Measurements from ENCODE around the gene PALM.

PALM gene

DNA sequence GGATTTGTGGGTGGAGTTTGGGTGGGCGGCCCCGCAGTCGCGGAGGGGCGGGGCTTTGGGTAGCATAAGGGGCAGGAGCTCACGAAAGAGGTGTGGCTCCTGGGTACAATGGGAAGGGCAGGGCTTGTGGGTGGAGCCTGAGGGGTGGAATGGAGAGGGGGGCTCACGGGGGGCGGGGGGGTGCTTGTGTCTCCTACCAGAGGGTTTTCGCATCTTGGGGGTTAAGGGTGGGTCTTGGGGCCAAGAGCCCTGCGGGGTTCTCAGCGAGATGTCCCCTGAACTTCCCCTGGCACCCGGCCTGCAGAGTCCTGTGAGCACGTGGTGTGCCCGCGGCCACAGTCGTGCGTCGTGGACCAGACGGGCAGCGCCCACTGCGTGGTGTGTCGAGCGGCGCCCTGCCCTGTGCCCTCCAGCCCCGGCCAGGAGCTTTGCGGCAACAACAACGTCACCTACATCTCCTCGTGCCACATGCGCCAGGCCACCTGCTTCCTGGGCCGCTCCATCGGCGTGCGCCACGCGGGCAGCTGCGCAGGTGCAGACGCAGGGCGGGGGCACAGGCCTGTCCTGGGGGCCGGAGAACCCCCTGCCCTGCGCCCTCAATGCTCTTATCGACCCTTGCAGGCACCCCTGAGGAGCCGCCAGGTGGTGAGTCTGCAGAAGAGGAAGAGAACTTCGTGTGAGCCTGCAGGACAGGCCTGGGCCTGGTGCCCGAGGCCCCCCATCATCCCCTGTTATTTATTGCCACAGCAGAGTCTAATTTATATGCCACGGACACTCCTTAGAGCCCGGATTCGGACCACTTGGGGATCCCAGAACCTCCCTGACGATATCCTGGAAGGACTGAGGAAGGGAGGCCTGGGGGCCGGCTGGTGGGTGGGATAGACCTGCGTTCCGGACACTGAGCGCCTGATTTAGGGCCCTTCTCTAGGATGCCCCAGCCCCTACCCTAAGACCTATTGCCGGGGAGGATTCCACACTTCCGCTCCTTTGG, 27.4 kb upstream of the PALM start:
- TF ChIP-seq, protein P1, sequence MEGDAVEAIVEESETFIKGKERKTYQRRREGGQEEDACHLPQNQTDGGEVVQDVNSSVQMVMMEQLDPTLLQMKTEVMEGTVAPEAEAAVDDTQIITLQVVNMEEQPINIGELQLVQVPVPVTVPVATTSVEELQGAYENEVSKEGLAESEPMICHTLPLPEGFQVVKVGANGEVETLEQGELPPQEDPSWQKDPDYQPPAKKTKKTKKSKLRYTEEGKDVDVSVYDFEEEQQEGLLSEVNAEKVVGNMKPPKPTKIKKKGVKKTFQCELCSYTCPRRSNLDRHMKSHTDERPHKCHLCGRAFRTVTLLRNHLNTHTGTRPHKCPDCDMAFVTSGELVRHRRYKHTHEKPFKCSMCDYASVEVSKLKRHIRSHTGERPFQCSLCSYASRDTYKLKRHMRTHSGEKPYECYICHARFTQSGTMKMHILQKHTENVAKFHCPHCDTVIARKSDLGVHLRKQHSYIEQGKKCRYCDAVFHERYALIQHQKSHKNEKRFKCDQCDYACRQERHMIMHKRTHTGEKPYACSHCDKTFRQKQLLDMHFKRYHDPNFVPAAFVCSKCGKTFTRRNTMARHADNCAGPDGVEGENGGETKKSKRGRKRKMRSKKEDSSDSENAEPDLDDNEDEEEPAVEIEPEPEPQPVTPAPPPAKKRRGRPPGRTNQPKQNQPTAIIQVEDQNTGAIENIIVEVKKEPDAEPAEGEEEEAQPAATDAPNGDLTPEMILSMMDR (conservative IDR thresholded peaks at IDR 0.05): no peak
- no peak for TF ChIP-seq ZFX (IDR thresholded peaks at IDR 0.05)
- peak overlapping the region; percentile 91 for H3K27ac ChIP-seq

DNA sequence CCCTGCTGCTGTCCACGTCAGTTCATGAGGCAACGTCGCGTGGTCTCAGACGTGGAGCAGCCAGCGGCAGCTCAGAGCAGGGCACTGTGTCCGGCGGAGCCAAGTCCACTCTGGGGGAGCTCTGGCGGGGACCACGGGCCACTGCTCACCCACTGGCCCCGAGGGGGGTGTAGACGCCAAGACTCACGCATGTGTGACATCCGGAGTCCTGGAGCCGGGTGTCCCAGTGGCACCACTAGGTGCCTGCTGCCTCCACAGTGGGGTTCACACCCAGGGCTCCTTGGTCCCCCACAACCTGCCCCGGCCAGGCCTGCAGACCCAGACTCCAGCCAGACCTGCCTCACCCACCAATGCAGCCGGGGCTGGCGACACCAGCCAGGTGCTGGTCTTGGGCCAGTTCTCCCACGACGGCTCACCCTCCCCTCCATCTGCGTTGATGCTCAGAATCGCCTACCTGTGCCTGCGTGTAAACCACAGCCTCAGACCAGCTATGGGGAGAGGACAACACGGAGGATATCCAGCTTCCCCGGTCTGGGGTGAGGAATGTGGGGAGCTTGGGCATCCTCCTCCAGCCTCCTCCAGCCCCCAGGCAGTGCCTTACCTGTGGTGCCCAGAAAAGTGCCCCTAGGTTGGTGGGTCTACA, 25.9 kb upstream of the PALM start:
- TF ChIP-seq, protein P1 (conservative IDR thresholded peaks at IDR 0.05): no peak
- no peak for TF ChIP-seq ZFX (IDR thresholded peaks at IDR 0.05)
- H3K27ac ChIP-seq: no peak overlapping the region

DNA sequence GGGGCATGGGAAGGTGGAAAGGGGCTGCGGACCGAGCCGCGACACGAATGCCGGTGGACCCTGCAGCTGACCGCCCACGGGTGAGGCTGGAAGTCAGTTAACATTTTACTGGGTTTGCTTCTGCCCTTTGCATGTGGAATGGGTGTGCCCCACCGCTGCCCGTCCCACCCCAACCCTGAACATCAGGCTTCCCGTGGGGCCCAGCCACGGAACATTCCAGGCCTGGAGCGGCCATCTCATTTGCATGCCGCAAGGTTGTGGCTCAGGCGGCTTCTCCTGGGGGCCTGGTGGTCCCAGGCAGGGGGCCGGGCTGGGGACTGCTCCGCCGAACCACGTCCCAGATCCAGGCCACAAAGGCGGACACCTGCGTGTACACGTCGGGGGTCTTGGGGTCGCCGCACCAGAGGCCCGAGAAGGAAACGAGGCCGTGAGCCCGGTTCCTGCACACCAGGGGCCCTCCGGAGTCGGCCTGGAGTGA, 23.2 kb upstream of the PALM start:
- TF ChIP-seq ZFX (IDR thresholded peaks at IDR 0.05): no peak
- TF ChIP-seq, protein P1 (conservative IDR thresholded peaks at IDR 0.05): no peak
- H3K27ac ChIP-seq: no peak overlapping the region

DNA sequence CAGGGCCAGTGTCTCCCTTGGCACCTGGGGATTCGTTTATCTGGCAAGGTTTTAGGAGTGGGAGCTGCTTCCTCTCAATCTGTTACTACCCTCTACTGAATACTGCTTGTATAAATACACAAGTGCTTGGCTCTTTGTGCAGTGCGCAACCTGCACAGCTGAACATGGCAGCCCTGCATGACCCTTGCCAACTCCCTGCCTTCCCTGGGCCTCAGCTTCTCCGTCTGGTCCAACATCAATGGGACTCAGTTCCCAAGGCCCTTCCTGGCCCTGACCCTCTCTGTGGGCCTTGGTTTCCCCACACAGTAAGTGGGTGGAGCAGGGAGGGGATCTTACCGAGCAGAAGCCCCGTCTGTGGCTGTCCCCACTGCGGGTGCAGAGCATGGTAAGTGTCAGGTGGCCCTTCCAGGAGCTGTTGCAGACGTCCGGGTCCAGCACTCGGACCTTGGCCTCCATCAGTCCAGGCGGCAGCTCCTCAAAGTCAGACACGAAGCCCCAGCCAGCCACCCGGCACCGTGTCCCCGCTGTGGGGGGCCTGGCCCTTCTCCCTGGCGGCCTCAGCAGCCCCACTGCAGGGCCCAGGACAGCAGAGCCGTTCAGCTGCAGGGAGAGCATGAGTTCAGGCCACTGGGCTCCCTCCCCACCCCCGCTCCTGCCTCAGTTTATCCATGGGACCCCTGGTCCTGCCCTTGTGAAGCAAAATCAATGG, 22.0 kb upstream of the PALM start:
- H3K27ac ChIP-seq: no peak overlapping the region

DNA sequence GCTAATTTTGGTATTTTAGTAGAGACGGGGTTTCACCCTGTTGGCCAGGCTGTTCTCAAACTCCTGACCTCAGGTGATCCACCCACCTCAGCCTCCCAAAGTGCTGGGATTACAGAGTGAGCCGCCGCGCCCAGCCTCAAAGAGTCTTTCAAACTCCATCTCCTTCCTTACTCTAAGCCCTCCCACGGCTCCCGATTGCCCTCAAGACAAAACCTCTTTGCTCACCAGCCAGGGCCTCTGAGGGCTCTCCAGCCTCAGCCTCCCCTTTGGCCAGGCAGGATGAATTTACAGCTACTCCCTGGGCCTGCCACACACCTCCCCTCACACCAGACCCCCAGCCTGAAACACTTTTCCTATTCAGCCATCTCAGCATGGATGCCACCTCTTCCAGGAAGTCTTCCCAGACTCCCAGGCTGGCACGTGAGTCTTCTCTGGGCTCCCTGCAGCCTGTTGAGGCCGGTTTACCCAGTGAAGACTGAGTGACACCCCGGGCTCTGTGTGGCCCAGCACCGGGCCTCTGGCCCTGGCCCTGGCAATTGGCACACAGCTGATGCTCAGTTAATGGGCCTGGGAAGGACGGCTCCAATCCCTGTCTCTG, 21.1 kb upstream of the PALM start:
- H3K27ac ChIP-seq: no peak overlapping the region
- TF ChIP-seq, protein P1 (conservative IDR thresholded peaks at IDR 0.05): no peak
- no peak for TF ChIP-seq ZFX (IDR thresholded peaks at IDR 0.05)

More for the DNA sequence above, 22.0 kb upstream of the PALM start:
- no peak for TF ChIP-seq ZFX (IDR thresholded peaks at IDR 0.05)
- TF ChIP-seq, protein P1 (conservative IDR thresholded peaks at IDR 0.05): no peak

DNA sequence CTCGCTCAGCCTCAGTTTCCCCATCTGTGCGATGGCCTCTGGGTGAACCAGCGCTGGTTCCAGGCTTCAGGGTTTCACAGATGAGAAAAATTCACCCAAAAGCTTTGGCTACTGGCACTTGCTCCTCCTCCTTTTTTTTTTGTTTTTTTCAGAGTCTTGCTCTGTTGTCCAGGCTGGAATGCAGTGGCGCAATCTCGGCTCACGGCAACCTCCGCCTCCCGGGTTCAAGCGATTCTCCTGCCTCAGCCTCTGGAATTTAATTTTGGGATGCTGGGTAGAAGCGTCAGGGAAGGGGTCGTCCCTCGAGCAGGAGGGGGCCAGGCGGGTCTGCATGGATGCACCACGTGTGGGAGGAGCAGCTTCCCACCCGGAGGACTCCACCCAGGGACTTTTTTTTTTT, 20.5 kb upstream of the PALM start:
- H3K27ac ChIP-seq: no peak overlapping the region
- TF ChIP-seq ZFX (IDR thresholded peaks at IDR 0.05): no peak
- TF ChIP-seq, protein P1 (conservative IDR thresholded peaks at IDR 0.05): no peak

Measured in C4-2B (cell line).